Measurements from ENCODE around the gene USH2A.

GRCh38 chr1:216456682-216457081 lies 33.4 kb upstream of the USH2A start:
- TF ChIP-seq CTCF (IDR thresholded peaks at IDR 0.05) (no peak), POLR2A (IDR thresholded peaks at IDR 0.05) (no peak), POLR2AphosphoS5 (IDR thresholded peaks at IDR 0.05) (no peak)

Measured in transverse colon (tissue), 4 donors.